ENCODE data around the gene NECTIN4. TPM values are rescaled to one million over a fixed set of nuclear protein-coding genes. Genes with fewer than 3 reads are reported as not detected.

Gene NECTIN4
- total and polyA plus RNA-seq, 2 of the 8 experiments (the other 6 are each of a cell fraction or from before 2014, with no cell fraction given) = 0.19 to 0.71 TPM

GRCh38 chr1:161061419-161061818 is 27.9 kb downstream of the NECTIN4 start:
- Histone ChIP-seq H3K79me1 (ENCODE audit: low read depth, low read length) (no peaks in the 10 kb centered on the region), H4K20me1 (replicated peaks in 1 of 2; ENCODE audit: control insufficient read depth in 1 of 2, insufficient read depth in 2 of 2, low read length in 2 of 2) (no peaks in the 10 kb centered on the region), H3K18ac (ENCODE audit: extremely low read depth, low read length) (no peak overlapping the region), H3K9me3 (ENCODE audit: insufficient read depth in 2 of 2, low read depth in 1 of 2, low read length in 1 of 2) (no peaks in the 10 kb centered on the region), H2AK5ac (ENCODE audit: low read depth, low read length) (no peak overlapping the region), H2BK120ac (replicated peaks; ENCODE audit: low read depth, low read length) (no peak overlapping the region), H3K9ac (replicated peaks in 1 of 4; ENCODE audit: extremely low read depth in 1 of 4, low read depth in 3 of 4, low read length in 3 of 4) (no peak overlapping the region), H3K56ac (replicated peaks; ENCODE audit: insufficient read length, low read depth, low read length) (no peak overlapping the region), H3K79me2 (ENCODE audit: control insufficient read depth in 1 of 2, insufficient read depth in 2 of 2, low read length in 2 of 2) (no peaks in the 10 kb centered on the region), H3K4me1 (replicated peaks in 1 of 4; ENCODE audit: control insufficient read depth in 3 of 4, insufficient read depth in 4 of 4, low read length in 3 of 4) (no peaks in the 10 kb centered on the region), H2BK5ac (ENCODE audit: low read depth, low read length) (no peak overlapping the region), H3K4me2 (ENCODE audit: insufficient read depth in 1 of 2, low read depth in 2 of 2, low read length in 2 of 2) (no peak overlapping the region), H3K27me3 (replicated peaks in 1 of 4; ENCODE audit: control insufficient read depth in 3 of 4, extremely low read depth in 1 of 4, insufficient read depth in 3 of 4, low read length in 3 of 4) (no peaks in the 10 kb centered on the region), H3K36me3 (ENCODE audit: control insufficient read depth in 2 of 4, insufficient read depth in 4 of 4, low read length in 3 of 4) (no peaks in the 10 kb centered on the region), H4K5ac (ENCODE audit: insufficient read length, low read depth, low read length) (no peak overlapping the region), H3K14ac (ENCODE audit: insufficient read length) (no peak overlapping the region), H3K23me2 (ENCODE audit: low read depth, low read length) (no peaks in the 10 kb centered on the region), H3K23ac (ENCODE audit: insufficient read length) (no peak overlapping the region), H3K27ac (ENCODE audit: low read depth, low read length) (no peak overlapping the region), H2BK20ac (ENCODE audit: low read length) (no peak overlapping the region), H3K4me3 (ENCODE audit: extremely low read depth in 1 of 4, insufficient read depth in 2 of 4, low read depth in 3 of 4, low read length in 4 of 4) (no peak overlapping the region), H4K91ac (replicated peaks; ENCODE audit: insufficient read length, low read length) (no peak overlapping the region), H3K4ac (replicated peaks; ENCODE audit: insufficient read length, low read depth, low read length) (no peak overlapping the region), H4K8ac (ENCODE audit: extremely low read depth, insufficient read depth, low read length) (no peak overlapping the region), H2BK12ac (ENCODE audit: low read depth, low read length) (no peak overlapping the region), H2BK15ac (ENCODE audit: low read length) (no peak overlapping the region), H2AFZ (ENCODE audit: low read length) (no peak overlapping the region)
- TF ChIP-seq JUND (IDR thresholded peaks at IDR 0.05; ENCODE audit: low read length) (no peak), SIN3A (conservative IDR thresholded peaks at IDR 0.05 in 1 of 2, IDR thresholded peaks at IDR 0.05 in 1 of 2; ENCODE audit: low read depth in 1 of 2, low read length in 2 of 2) (no peak)
- FAIRE-seq = no peak
- DNase-seq (ENCODE audit: low read depth in 1 of 2, low spot score in 2 of 2) = no peak
- POLR2A ChIA-PET (ENCODE audit: partially characterized antibody) = interaction anchor here (1.2 to 4.6 kb wide), 2 partner anchors 12 to 15 kb away, joined by 3 to 28 read pairs; partner anchors contain the start of gene USF1
- 92% methylated on average over 4 of the region's 4 CpGs; no CpG with 5 or more reads in 1 of the 2 experiments for WGBS, 2 experiments (ENCODE audit: extremely low coverage in 1 of 2, insufficient coverage in 1 of 2, insufficient read length in 1 of 2, insufficient replicate concordance in 2 of 2, low coverage in 1 of 2, low lambda C conversion rate in 2 of 2, missing lambda C conversion rate in 1 of 2)
- CTCF ChIA-PET (ENCODE audit: partially characterized antibody) = interaction anchor here (1.0 to 3.9 kb wide), 3 partner anchors 10 to 131 kb away, joined by 3 to 29 read pairs (median 4); partner anchors contain the start of genes ARHGAP30 and KLHDC9
